Neural progenitor cell (in vitro differentiated cells): ENCODE results near the gene BTG3. TPM values are rescaled to one million over a fixed set of nuclear protein-coding genes. Genes with fewer than 3 reads are reported as not detected.

ENCODE experiments used
- DNase-seq: peaks from one replicate; pipeline ENCODE4 v3.0.0-alpha.2; 2016; ENCODE audit warnings: low spot score
- H2AFZ ChIP-seq: fragments of 200-600 bp; sonication (generic); replicated peaks from 2 replicates; pipeline ENCODE4 v1.6.1; 2016; ENCODE audit warnings: antibody characterized with exemption
- H3F3A ChIP-seq: fragments of 200-600 bp; sonication (generic); 2 replicates; pipeline ENCODE4 v1.6.1; 2016; ENCODE audit warnings: antibody characterized with exemption, low read depth
- H3K27ac ChIP-seq: fragments of 200-600 bp; sonication (generic); 2 replicates; pipeline ENCODE4 v1.5.1; 2016; ENCODE audit warnings: mild to moderate bottlenecking
- H3K27me3 ChIP-seq: fragments of 200-600 bp; sonication (generic); 2 replicates; pipeline ENCODE4 v1.6.1; 2016; ENCODE audit warnings: mild to moderate bottlenecking, moderate library complexity
- H3K36me3 ChIP-seq: fragments of 200-600 bp; sonication (generic); 2 replicates; pipeline ENCODE4 v1.5.1; 2016
- H3K4me1 ChIP-seq: fragments of 200-600 bp; sonication (generic); 2 replicates; pipeline ENCODE4 v1.6.1; 2016; ENCODE audit warnings: mixed run types
- H3K4me2 ChIP-seq: fragments of 200-600 bp; sonication (generic); 2 replicates; pipeline ENCODE4 v1.6.1; 2016
- H3K4me3 ChIP-seq: fragments of 200-600 bp; sonication (generic); 2 replicates; pipeline ENCODE4 v1.5.1; 2016
- H3K79me2 ChIP-seq: fragments of 200-600 bp; sonication (generic); 2 replicates; pipeline ENCODE4 v1.6.1; 2016; ENCODE audit warnings: low read depth
- H3K9ac ChIP-seq: fragments of 200-600 bp; sonication (generic); 2 replicates; pipeline ENCODE4 v1.6.1; 2016
- H3K9me3 ChIP-seq: fragments of 200-600 bp; sonication (generic); 2 replicates; pipeline ENCODE4 v1.5.1; 2016; ENCODE audit warnings: low read depth
- H4K20me1 ChIP-seq: fragments of 200-600 bp; sonication (generic); 2 replicates; pipeline ENCODE4 v1.6.1; 2016; ENCODE audit warnings: low read depth
- H3K27ac Mint-ChIP-seq: 3 replicates; pipeline ENCODE4 v1.8.0; 2021; ENCODE audit warnings: mixed read lengths
- H3K27me3 Mint-ChIP-seq: 2 replicates; pipeline ENCODE4 v1.8.0; 2022; ENCODE audit warnings: low read depth, mild to moderate bottlenecking, inconsistent platforms, moderate library complexity, mixed read lengths; ENCODE audit not compliant: insufficient read depth
- H3K36me3 Mint-ChIP-seq: 3 replicates; pipeline ENCODE4 v1.8.0; 2021; ENCODE audit warnings: mixed read lengths
- H3K4me1 Mint-ChIP-seq: 3 replicates; pipeline ENCODE4 v1.8.0; 2021; ENCODE audit warnings: mixed read lengths
- H3K4me3 Mint-ChIP-seq: 3 replicates; pipeline ENCODE4 v1.8.0; 2021; ENCODE audit warnings: mild to moderate bottlenecking, moderate library complexity, mixed read lengths
- H3K9me3 Mint-ChIP-seq: 3 replicates; pipeline ENCODE4 v1.8.0; 2020; ENCODE audit warnings: mixed read lengths
- CTCF ChIP-seq: fragments of 200-600 bp; sonication (generic); IDR thresholded peaks from 2 replicates; pipeline ENCODE4 v1.5.1; 2017; ENCODE audit warnings: antibody characterized with exemption, mild to moderate bottlenecking
- EZH2 ChIP-seq: fragments of 200-600 bp; sonication (generic); IDR thresholded peaks from 2 replicates; pipeline ENCODE4 v1.6.1; 2017; ENCODE audit warnings: antibody characterized with exemption, mild to moderate bottlenecking, moderate library complexity
- EZH2phosphoT487 ChIP-seq: fragments of 200-600 bp; sonication (generic); IDR thresholded peaks from 2 replicates; pipeline ENCODE4 v1.6.1; 2017; ENCODE audit warnings: antibody characterized with exemption
- total RNA-seq: library from RNA; depleted of rRNA; stranded (reverse); fragments of >200 nt; gene quantifications from 2 replicates; pipeline ENCODE4 v1.2.3, GENCODE V29; 2015; ENCODE audit warnings: low replicate concordance

BTG3 gene
- total RNA-seq, 1 donor from 2014 or later, result 39.2 TPM

DNA sequence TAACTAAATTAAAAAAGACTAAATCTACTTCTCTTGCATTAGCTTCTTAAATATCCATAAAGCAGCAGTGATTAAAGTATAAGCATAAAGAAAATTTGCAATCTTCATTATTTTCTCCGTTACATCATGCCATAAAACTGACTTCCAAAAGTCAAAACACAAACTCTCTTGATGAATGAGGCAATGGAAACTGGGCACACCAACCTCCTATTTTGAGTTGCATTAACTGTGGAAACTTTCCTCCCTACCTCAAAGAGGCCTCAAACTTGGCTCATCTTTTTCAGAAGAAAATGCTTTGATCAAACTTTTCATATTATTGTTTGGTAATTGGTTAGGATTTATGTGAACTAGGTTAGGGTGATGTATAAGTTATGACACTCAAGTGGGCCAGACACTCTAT is 4.1 kb upstream of the BTG3 start:
- no peak for DNase-seq

DNA sequence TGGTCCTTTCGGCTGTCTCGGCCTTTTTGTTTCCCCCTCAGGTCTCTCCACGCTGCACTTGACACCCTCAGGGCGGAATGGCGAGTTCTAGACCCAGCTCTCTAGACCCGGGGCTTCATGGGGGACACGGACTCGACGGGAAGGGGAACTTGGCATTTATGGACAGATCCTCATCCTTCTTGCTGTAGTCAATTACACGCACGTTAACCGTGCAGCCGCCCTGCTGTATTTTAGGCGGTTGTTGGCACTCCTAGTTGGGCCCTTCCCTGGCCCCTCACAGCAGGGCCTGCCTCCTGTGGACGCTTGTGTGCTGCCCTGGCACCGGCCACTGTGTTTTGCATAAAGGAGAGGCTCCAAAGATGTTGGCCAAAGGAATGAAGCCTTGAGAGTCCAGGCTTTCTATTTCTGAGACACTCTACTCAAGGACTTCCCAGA is 558 bp upstream of the BTG3 start:
- Mint-ChIP-seq H3K36me3 (peaks cover 19% of the 10 kb centered on the region), H3K9me3 (peaks cover 2% of the 10 kb centered on the region), H3K4me1 (peaks cover 19% of the 10 kb centered on the region), H3K27ac (peak overlapping the region; percentile 63), H3K27me3 (peaks cover 5% of the 10 kb centered on the region), H3K4me3 (peak overlapping the region; percentile 87)
- Histone ChIP-seq H3K4me1 (peaks cover 11% of the 10 kb centered on the region), H3K27ac (no peak overlapping the region), H3K9me3 (no peaks in the 10 kb centered on the region), H3K36me3 (no peaks in the 10 kb centered on the region), H3K27me3 (peaks cover 20% of the 10 kb centered on the region), H3K9ac (no peak overlapping the region), H2AFZ (peak overlapping the region; percentile 97), H3K4me2 (peak overlapping the region; percentile 88), H3F3A (peaks cover 10% of the 10 kb centered on the region), H3K79me2 (peaks cover 40% of the 10 kb centered on the region), H3K4me3 (peak overlapping the region; percentile 91), H4K20me1 (peaks cover 8% of the 10 kb centered on the region)
- no peak for TF ChIP-seq EZH2phosphoT487
- TF ChIP-seq EZH2, result peak; percentile 19
- no peak for DNase-seq

More for the DNA sequence above, 4.1 kb upstream of the BTG3 start:
- Histone ChIP-seq H4K20me1 (no peaks in the 10 kb centered on the region), H3K79me2 (peaks cover 4% of the 10 kb centered on the region), H3K27me3 (peaks cover 18% of the 10 kb centered on the region), H3K4me2 (no peak overlapping the region), H3K36me3 (no peaks in the 10 kb centered on the region), H3K9ac (no peak overlapping the region), H2AFZ (no peak overlapping the region), H3F3A (peaks cover 10% of the 10 kb centered on the region), H3K4me3 (no peak overlapping the region), H3K9me3 (no peaks in the 10 kb centered on the region), H3K4me1 (peaks cover 5% of the 10 kb centered on the region), H3K27ac (no peak overlapping the region)
- peaks cover 4% of the 10 kb centered on the region for H3K36me3 Mint-ChIP-seq
- peaks cover 3% of the 10 kb centered on the region for H3K27me3 Mint-ChIP-seq
- peaks cover 3% of the 10 kb centered on the region for H3K4me1 Mint-ChIP-seq
- H3K4me3 Mint-ChIP-seq, result no peak overlapping the region
- no peak overlapping the region for H3K27ac Mint-ChIP-seq
- H3K9me3 Mint-ChIP-seq, result peaks cover 2% of the 10 kb centered on the region
- TF ChIP-seq CTCF (no peak), EZH2 (no peak), EZH2phosphoT487 (no peak)

DNA sequence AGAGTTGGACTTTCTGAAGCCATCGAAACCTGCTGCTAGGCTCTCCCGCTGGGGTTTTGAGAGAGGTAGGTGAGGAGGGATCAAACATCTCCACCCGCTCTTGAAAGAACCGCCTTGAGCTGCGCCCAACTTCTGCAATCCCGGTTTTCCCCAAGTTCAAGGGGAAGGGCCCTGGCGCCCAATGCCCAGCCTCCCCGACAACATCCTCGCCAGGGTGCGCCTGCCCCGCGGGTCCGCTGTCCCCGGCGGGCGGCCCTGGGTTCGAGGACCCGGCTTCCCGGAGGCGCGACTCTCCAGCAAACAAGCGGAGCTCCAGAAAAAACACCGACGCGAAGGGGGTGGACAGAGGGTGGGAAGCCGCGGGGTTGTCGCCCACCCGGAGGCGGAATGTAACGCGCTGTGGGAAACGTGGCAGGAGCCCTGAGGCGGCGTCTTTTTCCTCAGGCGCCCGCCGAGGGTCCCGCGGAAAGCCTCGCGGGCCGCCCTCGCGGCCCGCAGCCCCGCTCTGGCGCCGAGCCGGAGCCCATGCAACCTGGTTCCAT is 607 bp downstream of the BTG3 start:
- peaks cover 5% of the 10 kb centered on the region for H3K27me3 Mint-ChIP-seq
- H3K4me2 ChIP-seq, result peak overlapping the region; percentile 88
- H3K9me3 Mint-ChIP-seq, result no peaks in the 10 kb centered on the region
- peaks cover 20% of the 10 kb centered on the region for H3K27me3 ChIP-seq
- peak overlapping the region; percentile 96 for H3K4me3 Mint-ChIP-seq
- H3K4me3 ChIP-seq, result peak overlapping the region; percentile 91
- peaks cover 10% of the 10 kb centered on the region for H3F3A ChIP-seq
- peak overlapping the region; percentile 97 for H2AFZ ChIP-seq
- no peak overlapping the region for H3K27ac ChIP-seq
- TF ChIP-seq CTCF (no peak), EZH2 (peak; percentile 13)
- peaks cover 4% of the 10 kb centered on the region for H3K36me3 ChIP-seq
- peaks cover 19% of the 10 kb centered on the region for H3K4me1 Mint-ChIP-seq
- H3K9me3 ChIP-seq, result no peaks in the 10 kb centered on the region
- peaks cover 8% of the 10 kb centered on the region for H4K20me1 ChIP-seq
- H3K36me3 Mint-ChIP-seq, result peaks cover 23% of the 10 kb centered on the region
- H3K79me2 ChIP-seq, result peaks cover 52% of the 10 kb centered on the region
- peak overlapping the region; percentile 99 for H3K27ac Mint-ChIP-seq
- peak overlapping the region; percentile 61 for H3K9ac ChIP-seq
- DNase-seq, result no peak
- H3K4me1 ChIP-seq, result peaks cover 11% of the 10 kb centered on the region

DNA sequence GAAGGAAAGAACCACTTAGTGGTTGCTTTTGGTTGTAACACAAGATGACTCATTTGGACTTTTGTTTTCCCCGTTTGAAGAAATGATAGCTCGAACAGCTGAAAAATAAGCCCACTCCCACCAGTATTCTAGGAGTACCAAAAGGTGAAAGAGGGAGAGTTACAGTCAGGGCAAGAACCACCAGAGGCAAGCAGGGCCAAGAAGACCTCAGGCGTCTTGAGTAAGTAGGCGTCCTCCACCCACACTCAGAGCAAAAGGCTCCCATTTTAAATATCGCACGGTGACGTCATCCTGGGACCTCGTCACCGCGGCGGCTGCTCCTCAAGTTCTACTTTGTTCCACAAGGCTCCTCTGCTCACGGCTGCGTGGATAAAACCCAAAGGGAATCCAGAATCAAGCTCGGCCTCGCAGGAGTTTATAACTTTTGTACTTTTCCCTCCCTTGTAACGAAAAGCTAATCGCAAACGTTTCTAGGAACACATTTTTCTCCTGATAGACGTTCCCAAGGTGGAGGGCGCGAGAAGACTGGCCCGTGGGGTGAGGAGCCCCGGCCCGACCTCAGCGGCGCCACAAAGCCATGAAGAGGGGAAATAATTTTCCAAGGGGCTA is 1.2 kb downstream of the BTG3 start:
- H3K27me3 ChIP-seq, result peaks cover 20% of the 10 kb centered on the region

More for the DNA sequence above, 1.2 kb downstream of the BTG3 start:
- Mint-ChIP-seq H3K27ac (peak overlapping the region; percentile 99), H3K4me1 (peaks cover 19% of the 10 kb centered on the region), H3K9me3 (no peaks in the 10 kb centered on the region), H3K4me3 (peak overlapping the region; percentile 96), H3K36me3 (peaks cover 23% of the 10 kb centered on the region), H3K27me3 (peaks cover 5% of the 10 kb centered on the region)
- H3K27ac ChIP-seq, result no peak overlapping the region
- H3K36me3 ChIP-seq, result peaks cover 9% of the 10 kb centered on the region
- TF ChIP-seq EZH2phosphoT487, result no peak
- no peak for TF ChIP-seq CTCF
- no peak for TF ChIP-seq EZH2
- DNase-seq, result peak; percentile 79
- H3K9me3 ChIP-seq, result no peaks in the 10 kb centered on the region
- peak overlapping the region; percentile 61 for H3K9ac ChIP-seq
- peaks cover 11% of the 10 kb centered on the region for H3K4me1 ChIP-seq
- H3K4me2 ChIP-seq, result peak overlapping the region; percentile 88
- H3F3A ChIP-seq, result peaks cover 10% of the 10 kb centered on the region
- H3K79me2 ChIP-seq, result peaks cover 57% of the 10 kb centered on the region
- peak overlapping the region; percentile 97 for H2AFZ ChIP-seq
- peak overlapping the region; percentile 91 for H3K4me3 ChIP-seq
- H4K20me1 ChIP-seq, result peaks cover 8% of the 10 kb centered on the region
